ENCODE results near the gene F8. TPM values are rescaled to one million over a fixed set of nuclear protein-coding genes. Genes with fewer than 3 reads are reported as not detected.

F8 gene
- total RNA-seq, 1 donor from 2014 or later: 37.5 TPM

GRCh38 chrX:154791467-154791866 lies 231.1 kb downstream of the F8 start:
- ATAC-seq: no peak
- Histone ChIP-seq H3K4me1 (no peaks in the 10 kb centered on the region), H3K27ac (no peak overlapping the region), H3K27me3 (ENCODE audit: low read depth) (no peaks in the 10 kb centered on the region), H3K4me3 (no peak overlapping the region), H3K9me3 (no peaks in the 10 kb centered on the region), H3K36me3 (no peaks in the 10 kb centered on the region)
- TF ChIP-seq, protein P1, sequence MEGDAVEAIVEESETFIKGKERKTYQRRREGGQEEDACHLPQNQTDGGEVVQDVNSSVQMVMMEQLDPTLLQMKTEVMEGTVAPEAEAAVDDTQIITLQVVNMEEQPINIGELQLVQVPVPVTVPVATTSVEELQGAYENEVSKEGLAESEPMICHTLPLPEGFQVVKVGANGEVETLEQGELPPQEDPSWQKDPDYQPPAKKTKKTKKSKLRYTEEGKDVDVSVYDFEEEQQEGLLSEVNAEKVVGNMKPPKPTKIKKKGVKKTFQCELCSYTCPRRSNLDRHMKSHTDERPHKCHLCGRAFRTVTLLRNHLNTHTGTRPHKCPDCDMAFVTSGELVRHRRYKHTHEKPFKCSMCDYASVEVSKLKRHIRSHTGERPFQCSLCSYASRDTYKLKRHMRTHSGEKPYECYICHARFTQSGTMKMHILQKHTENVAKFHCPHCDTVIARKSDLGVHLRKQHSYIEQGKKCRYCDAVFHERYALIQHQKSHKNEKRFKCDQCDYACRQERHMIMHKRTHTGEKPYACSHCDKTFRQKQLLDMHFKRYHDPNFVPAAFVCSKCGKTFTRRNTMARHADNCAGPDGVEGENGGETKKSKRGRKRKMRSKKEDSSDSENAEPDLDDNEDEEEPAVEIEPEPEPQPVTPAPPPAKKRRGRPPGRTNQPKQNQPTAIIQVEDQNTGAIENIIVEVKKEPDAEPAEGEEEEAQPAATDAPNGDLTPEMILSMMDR (IDR thresholded peaks at IDR 0.05): no peak
- intact Hi-C loops (cut with DNase I): no loop called here
- no peak for DNase-seq

Small RNA genes within 50 kb of the gene (microRNA-seq; reads per million reads assigned to microRNA genes)
- not detected for gene MIR1184-1 (ENCODE audit: borderline number of aligned reads)

Other genes starting within 250 kb of the F8 start
- gene MPP1, start 217.2 kb downstream of the F8 start, total RNA-seq: 57.0 TPM
- gene SMIM9, start 188.1 kb downstream of the F8 start, total RNA-seq: not detected
- gene F8A1, start 136.4 kb downstream of the F8 start, total RNA-seq: 39.6 TPM
- 79.7 TPM for gene FUNDC2, start 4.1 kb upstream of the F8 start, total RNA-seq
- 6.9 TPM for gene CMC4, start 48.4 kb upstream of the F8 start, total RNA-seq
- gene MTCP1, start 48.4 kb upstream of the F8 start, total RNA-seq: 13.2 TPM
- 17.3 TPM for gene BRCC3, start 48.8 kb upstream of the F8 start, total RNA-seq
- 32.2 TPM for gene VBP1, start 193.7 kb upstream of the F8 start, total RNA-seq
- gene RAB39B, start 241.8 kb upstream of the F8 start, total RNA-seq: 0.95 TPM

All from lower lobe of right lung (tissue), 2 donors.